Stimulated activated CD4-positive, alpha-beta T cell treated with anti-CD3 and anti-CD28 coated beads, TNF-alpha, amount 100 ng/mL, for 4 hours (primary cell): ENCODE measurements around the gene C19orf67.

Experiments used
- DNase-seq, 3 experiments: peaks; one replicate each; pipeline ENCODE4 v3.0.0-alpha.2; 2020; ENCODE audit warnings: low read depth in 3 of 3

Gene C19orf67

DNA sequence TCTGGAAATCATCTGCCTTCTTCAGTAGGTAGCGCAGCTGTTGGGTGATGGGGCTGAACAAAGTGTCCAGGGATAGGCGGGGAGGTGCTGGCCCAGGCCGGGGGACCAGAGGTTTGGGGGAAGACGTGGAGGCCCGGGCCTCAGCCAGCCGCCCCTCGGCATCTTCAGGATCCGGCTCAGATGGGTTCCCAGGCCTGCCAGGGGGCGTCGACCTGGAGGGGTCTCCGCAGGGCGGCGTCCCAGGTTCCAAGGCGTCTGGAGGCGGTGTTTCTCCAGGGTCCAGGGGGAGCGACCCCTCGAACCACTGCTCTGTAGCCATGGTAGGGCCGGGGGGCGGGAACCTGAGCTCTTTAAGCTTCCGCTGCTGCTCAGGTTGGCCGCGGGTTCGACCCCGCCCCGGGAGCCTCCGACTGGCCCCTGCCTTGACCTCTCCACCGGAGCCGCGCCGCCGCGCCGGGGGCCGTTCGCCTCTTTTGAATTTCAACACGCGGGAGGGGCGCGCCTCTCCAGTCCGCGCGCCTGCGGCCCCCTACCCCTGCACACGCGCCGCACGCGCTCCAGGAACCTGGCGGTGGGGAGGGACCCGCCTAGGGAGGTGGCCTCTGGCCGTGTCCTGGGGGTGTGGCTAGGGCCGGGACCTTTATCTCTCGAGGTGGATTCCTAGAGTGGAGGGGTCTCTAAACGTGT, at the start of gene C19orf67:
Gene C19orf67, minus strand, starts transcription at position 475 of the 687 bp plus-strand sequence. Its CDS starts 156 bp downstream, at position 319.
- no peak for DNase-seq

DNA sequence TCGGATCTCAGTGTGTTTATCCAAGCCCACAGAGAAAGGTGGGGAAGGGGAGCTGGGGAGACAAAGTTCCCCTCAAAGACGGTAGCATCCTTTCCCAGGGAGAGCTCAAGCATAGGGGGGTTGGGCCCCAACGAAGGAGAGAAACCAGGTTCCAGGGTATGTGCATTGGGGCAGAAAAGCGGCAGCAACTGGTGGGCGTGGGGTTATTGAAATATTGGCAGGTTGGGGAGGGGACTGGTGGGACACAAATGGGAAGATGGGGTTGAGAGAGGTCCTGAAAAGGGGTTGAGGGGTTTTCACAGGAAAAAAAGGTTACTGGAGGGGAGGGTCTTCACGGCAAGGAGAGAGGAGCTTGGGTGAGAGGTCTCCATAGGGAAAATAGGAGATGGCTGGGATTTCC, 49.8 kb upstream of the C19orf67 start:
- no peak for DNase-seq

DNA sequence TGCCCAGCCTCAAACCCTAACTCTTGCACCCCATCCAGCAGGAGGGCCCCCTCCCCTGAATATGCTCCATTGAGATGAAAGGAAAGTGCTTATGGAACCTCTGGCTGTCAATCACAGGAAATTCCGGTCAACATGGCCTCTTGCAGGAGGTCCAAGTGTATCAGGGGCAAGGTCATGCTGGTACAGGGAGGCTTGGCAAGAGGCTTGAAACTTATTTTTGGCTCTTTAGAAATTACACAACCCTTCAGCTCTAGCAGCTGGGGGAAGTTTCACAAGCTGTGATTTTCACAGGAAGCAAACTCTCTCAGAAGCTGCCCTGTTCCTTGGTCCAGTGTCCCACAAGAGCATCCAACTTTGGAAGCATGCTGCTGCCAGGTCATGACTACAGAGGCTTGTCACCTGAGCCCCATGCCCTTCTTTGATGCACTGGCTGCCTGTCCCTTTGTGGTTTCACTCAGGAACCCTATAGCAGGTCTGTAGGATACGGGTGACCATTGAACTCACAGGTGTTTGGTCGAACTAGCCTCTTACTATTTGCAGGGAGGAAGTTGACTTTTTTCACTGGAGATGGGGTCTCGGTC, 42.4 kb upstream of the C19orf67 start:
- no peak for DNase-seq

DNA sequence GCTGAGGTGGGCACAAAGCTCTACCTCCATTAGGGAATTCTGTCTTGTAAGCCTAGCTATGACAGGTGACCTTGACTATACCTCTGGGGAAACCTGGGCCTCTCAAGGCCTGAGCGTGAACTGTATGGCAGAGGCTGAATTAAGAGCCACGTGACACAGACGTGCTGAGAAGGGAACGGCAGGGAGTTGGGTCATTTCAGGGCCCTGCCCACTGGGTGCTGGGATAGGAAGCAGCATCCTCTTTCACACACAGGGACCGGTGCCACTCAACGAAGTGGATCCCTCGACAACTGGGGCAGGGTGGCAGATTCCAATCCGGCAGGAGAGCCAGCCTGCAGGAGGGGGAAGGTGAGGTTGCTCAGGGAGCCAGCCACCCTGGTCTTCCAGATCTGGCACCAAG, 41.6 kb upstream of the C19orf67 start:
- no peak for DNase-seq

DNA sequence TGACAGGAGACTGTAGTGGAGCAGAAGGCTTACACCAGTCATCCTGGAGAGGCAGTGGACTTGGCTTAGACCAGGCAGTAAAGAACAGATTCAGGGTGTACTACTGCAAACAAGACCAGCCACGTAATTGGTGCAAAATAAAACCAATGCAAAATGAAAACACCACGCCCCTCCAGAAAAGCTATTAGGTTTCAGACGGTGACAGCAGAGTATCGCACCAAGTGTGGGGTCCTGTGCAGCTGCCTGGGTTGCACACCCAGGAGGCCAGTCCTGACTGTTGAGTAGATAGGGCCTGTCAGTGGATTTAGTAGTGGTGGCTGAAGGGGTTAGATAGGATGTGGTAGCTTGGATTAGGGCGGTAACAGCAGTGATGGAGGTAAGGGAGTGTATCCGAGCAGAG, 37.3 kb upstream of the C19orf67 start:
- no peak for DNase-seq

DNA sequence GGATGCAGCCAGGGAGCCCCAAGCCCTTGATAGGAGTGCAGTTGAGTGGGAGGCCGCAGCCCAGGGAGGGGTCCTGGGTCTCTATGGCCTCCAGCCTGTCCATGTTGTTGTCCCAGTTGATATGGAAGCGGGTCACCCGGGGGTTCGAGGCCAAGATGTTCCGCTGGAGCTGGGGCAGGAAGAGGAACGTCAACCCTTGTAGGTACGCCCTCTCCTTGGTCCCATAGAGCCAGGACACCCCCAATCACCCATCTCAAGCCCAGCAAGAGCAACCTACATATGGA, 34.9 kb upstream of the C19orf67 start:
- DNase-seq: no peak

DNA sequence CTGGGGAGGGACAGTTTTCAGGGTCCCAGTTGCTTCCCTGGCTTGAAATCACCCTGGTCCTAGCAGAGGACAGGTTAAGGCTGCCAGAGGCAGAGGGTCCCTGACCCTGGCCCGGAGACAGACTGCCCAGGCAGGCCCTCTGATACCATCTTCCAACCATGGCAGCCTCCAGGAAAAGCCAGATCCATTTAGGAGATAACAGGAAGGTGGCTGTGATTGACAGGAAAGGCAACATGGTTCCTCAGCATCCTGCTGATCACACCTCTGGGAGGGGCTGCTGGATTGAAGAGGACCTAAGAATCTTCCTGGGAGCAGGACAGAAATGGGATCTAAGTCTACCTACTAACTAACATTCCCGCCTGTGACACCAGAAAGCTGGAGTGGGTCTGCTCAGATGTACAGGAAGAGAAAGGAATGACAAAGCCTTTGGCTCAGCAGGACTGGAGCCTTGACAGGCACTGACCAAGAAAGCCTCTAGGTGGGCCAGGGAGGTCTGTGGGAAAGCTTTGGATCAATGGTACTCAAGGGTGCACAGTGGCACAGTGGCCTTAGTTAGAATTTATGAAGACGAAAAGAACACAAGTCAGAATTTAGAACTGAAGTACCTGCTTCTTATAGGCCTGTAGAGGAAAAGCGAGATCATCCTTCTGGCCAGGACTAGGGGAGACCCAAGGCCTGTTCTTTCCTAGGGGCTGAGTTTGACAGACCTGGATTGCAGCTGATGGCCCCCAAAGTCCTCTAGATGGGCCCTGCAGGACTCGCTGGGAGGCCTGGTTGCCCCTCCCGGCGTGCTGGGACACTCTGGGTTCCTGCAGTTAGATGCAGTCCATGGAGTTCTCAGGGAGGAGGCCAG, 34.3 kb upstream of the C19orf67 start:
- DNase-seq: no peak

DNA sequence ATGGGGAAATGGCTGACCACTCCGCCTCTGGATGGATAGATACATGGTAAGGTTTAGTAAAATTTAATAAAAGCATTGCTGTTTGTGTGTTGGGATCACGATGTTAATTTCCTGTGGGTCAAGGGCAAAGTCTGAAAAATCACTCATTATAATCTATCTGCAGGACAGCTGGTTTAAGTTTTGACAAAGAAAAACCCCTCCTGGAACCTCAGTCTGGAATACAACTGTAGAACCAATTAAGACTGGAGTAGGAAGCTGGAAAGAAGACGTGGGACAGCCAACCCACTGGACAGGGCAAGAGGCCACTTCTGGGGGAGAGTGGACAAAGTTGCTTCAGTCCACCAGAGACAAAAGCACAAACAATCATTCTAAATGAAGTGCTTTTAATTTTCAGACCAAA, 33.6 kb upstream of the C19orf67 start:
- DNase-seq: no peak

DNA sequence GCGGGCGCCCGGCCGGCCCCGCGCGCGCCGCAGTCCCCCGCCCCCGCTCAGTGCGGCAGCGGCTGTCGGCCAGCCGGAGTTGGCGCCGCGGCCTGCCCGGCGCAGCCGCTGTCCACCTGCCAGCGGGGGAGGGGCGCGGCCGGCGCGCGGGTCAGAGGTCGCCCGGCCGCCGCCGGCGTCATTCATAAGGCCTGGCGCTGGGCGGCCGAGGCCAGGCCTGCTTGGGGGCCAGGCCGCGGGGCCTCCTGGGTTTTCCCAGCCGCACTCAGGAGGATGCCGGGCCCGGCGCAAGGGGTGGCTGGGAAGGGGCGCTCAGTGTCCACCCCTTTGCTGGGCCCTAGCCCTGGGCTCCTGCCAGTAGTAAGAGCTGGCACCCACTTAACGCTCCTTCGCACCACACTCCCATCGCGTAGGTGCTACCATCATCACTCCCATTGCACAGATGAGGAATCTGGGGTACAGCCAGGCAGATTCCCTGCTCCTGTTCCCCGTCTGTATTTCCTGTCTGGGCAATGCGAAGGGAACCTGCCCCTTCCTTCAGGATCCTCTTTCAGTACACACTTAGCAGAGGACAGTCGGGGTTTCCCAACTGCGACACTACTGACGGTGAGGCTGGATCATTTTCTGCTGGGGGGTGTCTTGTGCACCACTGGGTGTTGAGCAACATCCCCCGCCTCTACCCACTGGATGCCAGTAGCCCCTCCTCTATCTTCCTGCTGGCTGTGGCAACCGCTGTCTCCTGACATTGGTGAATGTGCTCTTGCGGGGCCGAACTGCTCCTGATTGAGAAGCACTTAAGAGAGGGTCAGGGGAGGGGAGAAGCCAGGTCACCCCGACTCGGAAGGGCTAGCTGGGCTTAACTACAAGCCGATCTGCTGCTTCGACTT, 32.8 kb upstream of the C19orf67 start:
- DNase-seq: no peak

DNA sequence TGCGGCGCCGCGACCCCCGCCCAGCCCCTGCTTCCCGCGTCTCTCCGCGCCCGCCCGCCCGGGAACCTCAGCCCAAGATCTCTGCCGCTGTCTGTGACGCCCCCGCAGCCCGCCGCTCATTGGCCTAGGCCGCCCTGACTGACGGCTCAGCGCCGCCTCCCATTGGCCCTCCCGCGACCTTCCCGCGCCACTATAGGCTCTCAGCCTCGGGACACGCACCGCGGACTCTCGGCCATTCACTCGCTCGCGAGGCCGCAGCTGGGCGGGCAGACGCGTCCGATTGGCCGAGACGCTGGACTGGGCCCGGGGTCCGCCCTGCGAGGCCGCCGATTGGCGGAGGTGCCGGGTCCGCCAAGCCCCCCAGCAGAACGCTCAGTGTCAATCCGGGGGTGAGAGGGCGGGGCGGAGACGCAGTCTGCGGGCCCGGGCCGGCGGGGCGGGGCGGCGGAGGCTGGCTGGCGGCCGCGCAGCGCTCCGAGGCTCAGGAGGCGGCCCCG, 32.1 kb upstream of the C19orf67 start, which contains the start of gene PRKACA:
Gene PRKACA, minus strand, starts transcription at position 95 of the 497 bp plus-strand sequence. CDS start 215 bp downstream, outside the sequence.
- DNase-seq: peak; percentile 95 to 97 (median 97)

DNA sequence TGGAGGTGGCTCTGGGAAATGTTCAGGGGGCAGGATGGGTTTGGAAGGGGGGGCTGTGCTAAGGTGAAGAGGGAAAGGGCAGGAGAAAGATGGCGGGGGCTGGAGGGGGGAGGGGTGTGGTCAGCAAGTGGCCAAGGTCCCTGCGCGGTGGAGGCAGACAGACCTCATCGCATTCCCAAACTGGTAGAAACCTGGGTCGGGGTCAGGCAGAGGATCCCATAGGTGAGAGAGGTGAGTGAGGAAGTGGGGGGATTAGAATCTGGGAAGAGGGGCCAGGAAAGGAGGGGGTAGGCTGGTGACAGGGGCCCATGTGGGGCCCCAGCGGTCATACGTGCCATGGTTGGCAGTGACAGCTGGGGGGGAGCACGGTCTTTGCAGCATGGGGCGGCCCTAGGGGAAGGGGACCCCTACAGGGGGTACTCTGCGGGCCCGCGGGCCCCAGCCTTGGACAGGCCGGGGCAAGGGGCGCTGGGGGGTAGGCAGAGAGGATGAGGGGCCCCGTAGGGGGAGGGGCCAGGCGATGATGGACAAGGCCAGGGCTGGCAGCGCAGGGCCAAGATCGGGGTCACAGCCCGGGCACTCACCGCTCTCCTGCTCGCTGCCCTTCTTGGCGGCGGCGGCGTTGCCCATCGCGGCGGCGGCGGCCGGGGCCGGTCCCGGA, 31.5 kb upstream of the C19orf67 start:
- no peak for DNase-seq

DNA sequence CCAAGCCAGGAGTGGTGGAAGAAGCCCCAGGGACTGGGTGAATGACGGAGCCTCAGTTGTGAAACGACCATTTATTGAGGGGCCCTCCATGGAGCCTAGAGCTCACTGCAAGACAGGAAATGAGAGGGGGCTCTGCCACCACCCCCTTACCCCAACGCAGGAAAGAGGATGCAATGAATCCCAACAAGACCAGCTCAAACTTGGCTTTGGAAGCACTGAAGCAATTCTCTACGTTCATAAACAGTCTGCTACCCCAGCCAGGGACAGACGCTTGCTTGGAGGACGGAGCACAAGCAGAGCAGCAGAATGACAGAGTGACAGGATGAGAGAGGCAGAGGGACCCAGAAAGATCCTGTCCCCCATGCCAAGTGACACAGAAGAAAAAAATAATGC, 30.9 kb upstream of the C19orf67 start:
- no peak for DNase-seq

DNA sequence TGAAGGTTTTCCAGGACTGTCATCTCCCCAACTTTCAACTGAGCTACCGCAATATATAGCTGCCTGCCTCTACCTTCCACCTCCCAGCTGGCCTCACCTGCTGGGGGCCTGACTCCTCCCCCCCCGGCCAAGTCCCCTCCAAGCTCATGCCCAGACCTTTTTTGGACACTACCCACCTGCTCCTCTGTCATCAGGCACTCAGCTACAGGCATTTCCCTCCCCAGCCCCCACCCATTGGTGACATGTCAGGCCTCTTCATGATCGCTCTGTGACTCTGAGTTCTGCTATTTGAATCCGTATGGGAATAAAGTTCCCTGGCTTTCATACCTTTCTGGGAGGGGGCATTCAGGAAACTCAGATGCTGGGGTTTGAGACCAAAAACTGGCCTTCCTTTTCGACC, 30.2 kb upstream of the C19orf67 start:
- DNase-seq: no peak

DNA sequence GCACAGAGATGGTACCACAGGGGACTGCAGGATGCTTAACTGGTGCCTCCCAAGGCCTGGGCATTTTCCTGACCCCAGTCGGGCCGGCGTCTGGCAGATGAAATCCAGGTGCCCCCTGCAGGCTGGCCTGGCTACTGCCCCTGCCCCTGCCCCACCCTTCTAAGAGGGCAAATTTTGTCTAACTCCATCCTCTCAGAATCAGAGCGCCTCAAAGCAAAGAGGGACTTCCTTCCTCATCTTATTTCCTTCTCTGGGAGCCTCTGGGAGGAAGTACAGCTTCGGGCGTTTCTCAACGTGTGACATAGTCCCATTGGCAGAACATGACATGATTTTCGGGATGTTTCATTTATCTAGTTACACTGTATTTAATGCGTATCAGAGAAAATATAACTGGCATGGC, 29.3 kb upstream of the C19orf67 start:
- DNase-seq: peak; percentile 30 to 37 (median 31)

DNA sequence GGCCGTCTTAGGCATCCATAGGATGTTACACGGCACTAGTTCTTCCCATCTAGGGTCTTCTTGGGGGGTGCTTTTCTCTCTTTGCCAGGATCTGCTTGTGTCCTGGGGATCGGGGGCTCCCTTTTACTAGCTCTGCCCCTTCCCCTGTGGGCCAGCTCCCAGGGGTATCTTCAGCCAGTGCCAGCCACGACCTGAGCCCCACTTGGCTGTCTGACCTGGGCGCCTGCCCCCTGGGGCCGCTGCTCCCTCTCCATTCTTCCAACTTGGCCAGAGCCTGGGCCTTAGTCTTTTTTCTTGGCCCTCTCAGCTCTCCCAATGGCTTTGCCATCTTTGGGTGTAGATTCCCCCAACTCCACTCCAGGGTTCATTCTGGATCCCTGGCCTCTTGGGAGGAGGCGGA, 28.9 kb upstream of the C19orf67 start:
- no peak for DNase-seq

DNA sequence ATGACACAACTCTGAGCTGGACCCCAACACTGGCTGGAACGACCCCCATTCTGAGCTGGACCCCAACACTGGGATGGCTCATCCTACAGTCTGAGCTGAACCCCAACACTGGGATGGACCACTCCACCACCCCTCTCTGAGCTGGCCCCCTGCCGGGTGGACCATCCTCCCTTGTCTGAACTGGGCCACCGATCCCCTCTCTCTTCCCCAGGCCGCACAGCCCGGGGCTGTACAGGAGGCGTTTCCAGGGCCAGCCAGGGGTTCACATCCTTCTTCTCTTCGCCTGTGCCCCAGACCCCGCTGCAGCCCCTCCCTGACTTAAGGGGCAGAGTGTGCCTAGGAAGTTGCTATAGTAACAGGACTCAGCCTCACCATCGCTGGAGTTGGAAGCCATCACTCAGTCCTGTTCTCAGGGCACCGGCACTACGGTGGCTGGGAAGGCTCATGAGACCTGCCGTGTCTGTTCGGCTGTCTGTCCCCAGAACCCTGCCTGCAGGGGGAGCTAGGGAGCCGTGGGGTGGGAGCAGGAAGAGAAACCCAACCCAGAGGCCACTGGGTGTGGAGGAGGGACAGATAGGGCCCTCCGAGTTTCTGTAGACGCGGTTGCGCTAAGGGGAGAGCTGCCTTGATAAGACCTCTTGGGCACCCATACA, 28.3 kb upstream of the C19orf67 start:
- DNase-seq: peak in 1 of 3 experiments; percentile 24

DNA sequence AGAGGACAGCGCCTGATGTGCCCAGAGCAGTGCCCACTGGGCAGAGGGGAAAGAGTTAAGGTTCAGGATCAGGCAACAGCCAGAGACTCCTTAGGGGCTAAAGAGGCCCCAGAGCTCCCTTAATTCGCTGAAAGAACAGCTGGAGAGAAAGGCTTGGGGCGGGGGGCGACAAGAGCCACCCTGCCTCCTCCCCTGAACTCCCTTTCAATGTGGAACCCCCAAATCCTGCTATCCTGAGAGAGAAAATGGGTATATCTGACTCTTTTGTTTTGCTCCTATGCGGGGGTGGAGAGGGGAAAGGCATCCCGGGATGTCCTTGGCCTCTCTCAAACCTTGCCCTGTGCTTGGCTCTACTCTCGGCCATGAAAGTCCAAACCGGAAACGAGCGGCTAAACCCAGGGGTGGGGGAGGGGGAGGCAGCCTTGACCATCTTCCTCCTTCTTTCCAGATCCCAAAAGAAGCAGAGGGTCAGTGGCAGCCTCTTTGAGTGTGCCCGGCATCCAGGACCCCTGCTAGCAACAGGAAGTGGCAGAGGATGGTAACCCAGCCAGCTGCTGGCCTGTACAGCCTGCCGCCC, 27.3 kb upstream of the C19orf67 start:
- no peak for DNase-seq

DNA sequence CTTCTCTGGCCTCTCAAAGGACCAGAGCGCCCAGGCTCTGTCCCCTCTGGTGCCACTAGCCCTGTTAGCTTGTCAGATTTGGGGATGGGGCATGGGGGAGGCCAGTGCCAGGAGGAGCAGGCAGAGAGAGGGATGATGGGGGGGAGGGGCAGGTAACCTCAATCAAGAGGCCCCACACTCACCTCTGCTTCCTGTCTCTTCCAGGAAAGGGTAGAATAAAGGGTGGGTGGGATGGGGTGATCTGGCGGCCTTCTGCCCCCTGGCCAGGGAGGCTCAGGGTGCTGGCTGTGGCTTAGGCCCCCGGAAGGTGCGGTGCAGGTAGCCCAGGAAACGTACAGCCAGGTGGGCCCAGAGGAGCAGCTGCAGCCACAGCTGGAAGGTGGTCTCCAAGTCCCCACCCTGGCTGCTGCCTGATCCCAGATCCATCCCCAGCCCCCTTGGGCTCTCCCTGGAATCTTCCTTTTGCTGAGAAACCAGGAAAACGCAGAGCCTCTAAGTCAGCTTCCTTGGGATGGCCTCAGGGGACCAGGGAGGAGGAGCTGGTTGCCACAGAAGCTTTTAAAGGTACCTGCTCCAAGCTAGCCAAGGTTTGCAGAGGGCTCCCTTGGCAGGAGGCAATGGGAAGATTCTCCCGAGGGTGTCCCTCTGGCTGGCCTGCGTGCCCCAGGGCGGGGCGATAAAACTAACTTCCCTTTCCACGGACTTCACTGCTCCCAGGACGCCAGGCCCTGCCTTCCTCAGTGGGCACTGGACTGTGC, 26.6 kb upstream of the C19orf67 start:
- DNase-seq: no peak

DNA sequence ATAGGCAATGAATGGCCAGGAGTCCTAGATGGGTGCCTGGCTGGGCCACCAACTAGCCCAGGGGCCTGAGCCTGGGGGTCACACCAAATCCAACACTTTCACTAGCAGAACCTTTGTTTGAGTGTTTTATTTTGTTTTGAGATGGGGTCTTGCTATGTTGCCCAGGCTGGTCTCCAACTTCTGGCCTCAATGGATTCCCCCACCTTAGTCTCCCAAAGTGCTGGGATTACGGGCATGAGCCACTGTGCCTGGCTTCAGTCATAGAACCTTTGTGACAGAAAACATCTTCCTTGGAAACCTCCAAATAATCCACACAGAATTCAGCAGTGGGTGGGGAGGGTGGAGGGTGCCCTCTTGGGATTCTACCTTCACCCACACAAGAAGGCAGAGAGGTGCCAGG, 25.9 kb upstream of the C19orf67 start:
- DNase-seq: no peak

DNA sequence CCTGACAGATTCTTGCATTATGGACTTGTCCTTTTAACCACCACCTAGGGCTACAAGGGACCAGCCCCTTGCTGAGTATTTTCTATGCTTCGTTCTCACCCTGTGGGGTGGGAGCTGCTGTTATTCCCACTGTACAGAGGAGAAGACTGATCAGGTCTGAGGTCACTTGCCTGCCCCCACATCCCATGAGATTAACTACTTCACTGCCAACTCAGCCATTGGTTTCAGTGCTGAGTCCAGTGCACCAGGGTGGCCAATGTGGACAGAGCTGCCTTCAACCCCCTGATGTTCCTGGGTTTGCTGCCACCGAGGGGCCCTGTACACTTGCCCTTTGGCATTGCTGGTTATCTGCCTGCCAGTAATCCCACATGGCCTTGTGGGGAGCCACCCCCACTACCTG, 25.1 kb upstream of the C19orf67 start:
- DNase-seq: no peak
